GM19035 (cell line): Measurements from ENCODE around the gene BUB1.
"Not testable (repeated sequence)": the region's sequence is repeated elsewhere in the genome, so short reads cannot be mapped to it uniquely, and the experiment has no call there.

Experiments
- ATAC-seq: cut with Tn5 transposase; IDR thresholded peaks from one replicate; pipeline ENCODE4 v1.9.1; 2021; ENCODE audit not compliant: unreplicated experiment

BUB1 gene

GRCh38 chr2:110691612-110692258, 13.9 kb upstream of the BUB1 start:
- no peak for ATAC-seq

- no peak for ATAC-seq
Measured at GRCh38 chr2:110690083-110690965, 12.5 kb upstream of the BUB1 start.

DNA sequence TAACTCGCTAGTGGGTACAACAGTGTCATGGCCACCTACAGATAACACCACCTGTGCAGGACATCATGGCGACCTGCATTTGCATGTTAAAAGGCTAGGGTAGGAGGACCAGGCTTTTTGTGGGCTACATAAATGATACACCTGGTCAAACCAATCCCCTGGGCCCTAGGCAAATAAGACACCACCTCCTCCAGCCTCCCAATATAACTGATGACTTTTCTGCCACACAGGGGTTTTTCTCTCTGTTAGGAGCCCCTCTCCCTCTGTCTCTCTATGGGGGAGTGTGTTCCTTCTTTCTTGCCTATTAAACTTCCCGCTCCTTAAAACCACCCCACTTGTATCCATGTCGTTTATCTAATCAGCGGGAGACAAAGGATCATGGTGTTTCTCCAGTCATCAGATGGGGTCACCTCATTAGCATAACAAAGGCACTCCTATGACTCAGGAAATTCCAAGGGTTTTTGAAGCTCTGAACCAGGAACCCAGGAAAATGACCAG, 10.8 kb upstream of the BUB1 start:
- ATAC-seq: no peak

DNA sequence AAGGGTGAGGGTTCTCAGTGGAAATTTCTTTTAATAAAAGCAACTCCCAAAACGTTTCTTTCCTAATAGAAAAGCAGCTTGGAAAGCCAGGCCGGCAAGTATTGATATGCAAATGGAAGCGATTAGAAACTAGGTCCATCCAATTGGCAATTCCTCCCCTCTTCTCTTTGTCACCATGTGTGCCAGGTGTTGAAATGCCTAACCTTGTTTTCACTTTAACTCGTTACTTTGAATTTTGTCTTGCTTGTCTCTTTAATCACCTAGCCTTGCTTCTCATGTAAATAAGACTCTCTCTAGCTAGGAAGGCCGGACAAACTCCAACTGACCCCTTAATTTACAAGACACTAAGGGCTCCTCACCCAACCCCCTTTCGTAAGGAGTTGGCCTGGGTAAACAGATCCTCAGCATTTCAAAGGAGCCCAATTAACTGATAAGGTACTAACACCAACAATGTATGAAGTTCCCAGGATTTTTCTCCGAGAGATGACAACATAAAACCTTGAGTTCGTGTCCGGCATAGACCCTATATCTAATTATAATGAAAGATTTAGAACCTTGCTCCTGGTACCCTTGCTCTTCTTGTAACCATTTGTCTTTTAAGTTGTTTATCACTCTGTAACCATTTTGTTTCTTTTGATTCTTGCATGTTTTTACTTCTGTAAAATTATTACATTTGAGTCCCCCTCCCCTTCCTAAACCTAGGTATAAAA, 10.1 kb upstream of the BUB1 start:
- not testable (repeated sequence) for ATAC-seq

- ATAC-seq: no peak
Measured at GRCh38 chr2:110682872-110683271, 5.0 kb upstream of the BUB1 start.

DNA sequence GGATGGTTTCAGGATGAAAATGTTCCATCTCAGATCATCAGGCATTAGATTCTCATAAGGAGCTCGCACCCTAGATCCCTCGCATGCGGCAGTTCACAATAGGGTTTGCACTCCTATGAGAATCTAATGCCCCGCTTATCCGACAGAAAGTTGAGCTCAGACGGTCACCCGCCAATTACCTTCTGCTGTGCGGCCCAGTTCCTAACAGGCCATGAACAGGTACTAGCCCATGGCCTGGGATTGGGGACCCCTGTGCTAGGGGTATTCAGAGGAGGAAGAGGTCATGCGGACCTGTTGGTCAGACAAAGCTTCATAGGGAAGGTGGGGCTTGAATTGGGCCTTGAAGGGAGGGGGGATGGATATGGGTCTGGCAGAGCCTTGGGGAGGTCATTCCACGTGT, 4.4 kb upstream of the BUB1 start:
- ATAC-seq: no peak

DNA sequence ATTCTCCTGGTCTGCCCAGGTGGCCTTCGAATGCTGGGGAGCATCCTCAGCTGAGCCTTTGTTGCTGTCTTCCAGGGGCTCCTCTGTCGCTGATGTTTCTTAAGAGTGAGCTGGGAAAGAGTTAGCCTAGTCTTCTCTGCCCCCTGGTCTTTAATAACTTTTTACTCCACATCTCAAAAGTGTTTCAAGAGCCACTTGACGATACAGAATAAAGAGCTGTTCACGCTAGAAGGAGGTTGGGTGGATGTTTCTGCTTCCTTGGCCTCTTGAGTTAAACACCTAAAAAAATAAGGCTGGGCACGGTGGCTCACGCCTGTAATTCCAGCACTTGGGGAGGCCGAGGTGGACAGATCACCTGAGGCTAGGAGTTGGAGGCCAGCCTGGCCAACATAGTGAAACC, 2.8 kb upstream of the BUB1 start:
- no peak for ATAC-seq

GRCh38 chr2:110679865-110680264, 2.0 kb upstream of the BUB1 start:
- ATAC-seq: no peak

DNA sequence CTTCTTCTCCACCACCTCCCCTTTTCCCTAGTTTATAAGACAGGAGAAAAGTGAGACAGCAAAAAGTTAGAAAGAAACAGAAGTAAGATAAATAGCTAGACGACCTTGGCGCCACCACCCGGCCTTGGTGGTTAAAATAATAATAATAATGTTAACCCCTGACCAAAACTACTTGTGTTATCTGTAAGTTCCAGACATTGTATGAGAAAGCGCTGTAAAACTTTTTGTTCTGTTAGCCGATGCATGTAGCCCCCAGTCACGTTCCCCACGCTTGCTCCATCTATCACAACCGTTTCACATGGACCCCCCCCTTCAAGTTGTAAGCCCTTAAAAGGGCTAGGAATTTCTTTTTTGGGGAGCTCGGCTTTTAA, 1.5 kb upstream of the BUB1 start:
- ATAC-seq: no peak

DNA sequence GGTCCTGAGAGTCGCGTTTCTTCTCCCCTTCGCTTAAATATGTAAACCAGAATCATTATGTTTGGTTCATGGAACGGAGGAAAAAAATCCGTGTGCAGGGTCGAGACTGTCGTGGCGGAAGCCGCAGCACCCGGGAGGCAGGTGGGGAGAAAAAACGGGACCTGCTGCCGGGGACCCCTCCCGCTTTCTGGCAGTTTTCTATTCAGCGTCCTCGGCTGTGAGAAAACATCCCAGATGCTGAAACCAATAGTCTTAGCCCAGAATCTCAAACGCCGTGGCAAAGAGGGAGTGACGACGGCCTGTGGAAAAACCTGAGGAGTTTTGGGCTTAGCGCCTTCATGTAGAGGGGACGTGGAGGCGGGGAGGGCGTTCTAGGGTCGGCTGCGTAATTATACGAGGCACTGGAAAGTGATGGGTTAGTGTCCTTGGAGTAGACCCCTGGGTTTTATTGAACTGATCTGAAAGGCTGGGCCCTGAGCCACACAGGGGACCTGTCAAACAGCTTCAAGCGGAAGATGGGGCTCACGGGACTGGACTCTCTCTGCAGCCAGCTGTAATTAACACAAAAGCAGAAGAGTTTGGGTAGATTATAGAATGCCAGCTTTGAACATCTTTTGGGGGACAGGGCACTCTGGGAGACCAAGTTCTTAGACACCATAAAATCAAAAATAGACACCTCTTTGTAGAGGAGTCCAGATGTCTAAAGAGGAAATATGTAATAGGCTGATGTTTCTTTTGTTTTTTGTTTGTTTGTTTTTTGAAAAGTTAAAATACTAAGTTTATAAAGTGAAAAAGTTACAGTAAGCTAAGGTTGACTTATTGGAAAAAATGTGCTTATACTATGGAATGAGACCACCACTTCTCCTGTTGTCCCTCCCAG, 834 bp upstream of the BUB1 start:
- peak; percentile 1 for ATAC-seq

GRCh38 chr2:110677080-110677479, 783 bp downstream of the BUB1 start:
- no peak for ATAC-seq

- ATAC-seq: peak; percentile 3
Measured at GRCh38 chr2:110675679-110676078, 2.2 kb downstream of the BUB1 start.

- ATAC-seq: peak; percentile 80
Measured at GRCh38 chr2:110674620-110675555, 3.0 kb downstream of the BUB1 start.

GRCh38 chr2:110673201-110673600, 4.7 kb downstream of the BUB1 start:
- ATAC-seq: no peak

GRCh38 chr2:110670826-110671225, 7.0 kb downstream of the BUB1 start:
- no peak for ATAC-seq

DNA sequence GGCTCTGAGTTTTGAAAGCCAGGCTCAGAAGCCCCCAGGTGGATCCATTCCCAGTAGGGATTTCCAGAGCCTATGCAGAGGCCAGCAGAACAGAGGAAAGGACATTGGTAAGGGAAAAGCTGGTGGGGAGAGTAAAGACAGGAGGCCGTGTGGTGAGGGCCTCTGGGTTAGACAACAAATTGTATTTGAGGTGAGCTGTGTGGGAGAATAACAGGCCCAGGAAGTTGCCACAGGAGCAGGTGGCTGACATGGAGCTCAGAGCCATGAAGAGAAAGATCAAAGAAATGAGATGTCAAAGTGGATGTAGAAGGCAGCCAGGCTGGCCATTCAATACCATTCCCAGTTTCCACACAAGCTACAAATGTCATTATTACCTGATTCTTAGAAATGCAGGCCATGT, 8.8 kb downstream of the BUB1 start:
- no peak for ATAC-seq

DNA sequence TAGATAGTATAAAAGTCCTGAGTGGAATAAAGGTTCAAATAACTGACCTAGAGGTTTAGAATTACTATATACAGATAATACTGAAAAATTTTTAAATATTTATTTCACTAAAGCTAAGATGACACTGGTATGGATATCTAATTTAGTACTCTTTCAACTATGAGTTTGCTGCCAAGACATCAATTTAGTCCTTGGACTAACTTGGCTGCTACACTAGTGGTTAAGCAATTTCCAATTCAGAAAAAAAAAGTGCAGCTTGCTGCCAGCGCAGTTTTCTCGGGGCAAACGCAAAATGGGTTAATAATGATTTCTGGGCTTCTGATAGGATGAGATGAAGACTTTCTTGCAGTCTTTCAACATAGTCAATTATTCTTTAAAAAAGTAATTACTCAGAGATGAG, 10.8 kb downstream of the BUB1 start:
- ATAC-seq: no peak

GRCh38 chr2:110664135-110664534, 13.7 kb downstream of the BUB1 start:
- no peak for ATAC-seq

GRCh38 chr2:110662560-110662959, 15.3 kb downstream of the BUB1 start:
- ATAC-seq: no peak

GRCh38 chr2:110660558-110660957, 17.3 kb downstream of the BUB1 start:
- ATAC-seq: no peak
